Measurements from ENCODE around the gene PBX2.

Gene PBX2

GRCh38 chr6:32167761-32168262, 22.2 kb downstream of the PBX2 start:
- Histone ChIP-seq H3K27me3 (ENCODE audit: insufficient read depth, poor library complexity, severe bottlenecking) (no peaks in the 10 kb centered on the region), H3K27ac (replicated peaks) (no peak overlapping the region), H3K4me3 (replicated peaks; ENCODE audit: insufficient read depth, low read length) (no peak overlapping the region)
- TF ChIP-seq SPI1 (IDR thresholded peaks at IDR 0.05; ENCODE audit: borderline replicate concordance, low read depth) (no peak), POLR2AphosphoS5 (IDR thresholded peaks at IDR 0.05; ENCODE audit: low read depth) (no peak)
- DNase-seq (ENCODE audit: low read depth in 1 of 2, low spot score in 1 of 2) = no peak

GRCh38 chr6:32167154-32167760, 22.7 kb downstream of the PBX2 start:
- H3K27me3 ChIP-seq (ENCODE audit: insufficient read depth, poor library complexity, severe bottlenecking) = no peaks in the 10 kb centered on the region
- TF ChIP-seq SPI1 (IDR thresholded peaks at IDR 0.05; ENCODE audit: borderline replicate concordance, low read depth) (no peak), REST (IDR thresholded peaks at IDR 0.05; ENCODE audit: insufficient replicate concordance, low read depth) (no peak), CTCF (IDR thresholded peaks at IDR 0.05; ENCODE audit: insufficient read depth, low read length) (no peak), GABPA (IDR thresholded peaks at IDR 0.05; ENCODE audit: low read depth) (no peak), POLR2AphosphoS5 (IDR thresholded peaks at IDR 0.05; ENCODE audit: low read depth) (no peak)
- no peak for DNase-seq (ENCODE audit: low read depth in 1 of 2, low spot score in 1 of 2)
- no peak overlapping the region for H3K27ac ChIP-seq (replicated peaks)
- H3K4me3 ChIP-seq (replicated peaks; ENCODE audit: insufficient read depth, low read length) = no peak overlapping the region

- Histone ChIP-seq H3K4me3 (replicated peaks; ENCODE audit: insufficient read depth, low read length) (no peak overlapping the region), H3K27ac (replicated peaks) (no peak overlapping the region), H3K27me3 (ENCODE audit: insufficient read depth, poor library complexity, severe bottlenecking) (no peaks in the 10 kb centered on the region)
- no peak for TF ChIP-seq POLR2AphosphoS5 (IDR thresholded peaks at IDR 0.05; ENCODE audit: low read depth)
- TF ChIP-seq REST (IDR thresholded peaks at IDR 0.05; ENCODE audit: insufficient replicate concordance, low read depth) = no peak
- TF ChIP-seq SPI1 (IDR thresholded peaks at IDR 0.05; ENCODE audit: borderline replicate concordance, low read depth) = no peak
- TF ChIP-seq GABPA (IDR thresholded peaks at IDR 0.05; ENCODE audit: low read depth) = no peak
- TF ChIP-seq CTCF (IDR thresholded peaks at IDR 0.05; ENCODE audit: insufficient read depth, low read length) = no peak
- no peak for DNase-seq (ENCODE audit: low read depth in 1 of 2, low spot score in 1 of 2)
These were observed 23.5 kb downstream of the PBX2 start for GRCh38 chr6:32166411-32167061.

- TF ChIP-seq REST (IDR thresholded peaks at IDR 0.05; ENCODE audit: insufficient replicate concordance, low read depth) (no peak), CTCF (IDR thresholded peaks at IDR 0.05; ENCODE audit: insufficient read depth, low read length) (no peak), SPI1 (IDR thresholded peaks at IDR 0.05; ENCODE audit: borderline replicate concordance, low read depth) (no peak), GABPA (IDR thresholded peaks at IDR 0.05; ENCODE audit: low read depth) (no peak), POLR2AphosphoS5 (IDR thresholded peaks at IDR 0.05; ENCODE audit: low read depth) (no peak)
- Histone ChIP-seq H3K27ac (replicated peaks) (no peak within 1 kb of the TSS), H3K4me3 (replicated peaks; ENCODE audit: insufficient read depth, low read length) (no peak within 1 kb of the TSS), H3K27me3 (ENCODE audit: insufficient read depth, poor library complexity, severe bottlenecking) (no peaks in the 10 kb centered on the region)
- no peak for DNase-seq (ENCODE audit: low read depth in 1 of 2, low spot score in 1 of 2)
These were observed 25.7 kb downstream of the PBX2 start, which contains the start of gene EGFL8 for GRCh38 chr6:32164295-32164694. Gene EGFL8, plus strand, starts transcription at chr6:32164595. Its CDS starts 1,571 bp downstream, at chr6:32166166.
